GM18511 (cell line): ENCODE data around the gene GLI3.

ENCODE experiments used
- ATAC-seq: cut with Tn5 transposase; IDR thresholded peaks from one replicate; pipeline ENCODE4 v1.9.1; 2021; ENCODE audit warnings: mild to moderate bottlenecking, moderate library complexity; ENCODE audit not compliant: unreplicated experiment

The GLI3 gene

GRCh38 chr7:42083284-42083683 lies 153.7 kb downstream of the GLI3 start:
- no peak for ATAC-seq

DNA sequence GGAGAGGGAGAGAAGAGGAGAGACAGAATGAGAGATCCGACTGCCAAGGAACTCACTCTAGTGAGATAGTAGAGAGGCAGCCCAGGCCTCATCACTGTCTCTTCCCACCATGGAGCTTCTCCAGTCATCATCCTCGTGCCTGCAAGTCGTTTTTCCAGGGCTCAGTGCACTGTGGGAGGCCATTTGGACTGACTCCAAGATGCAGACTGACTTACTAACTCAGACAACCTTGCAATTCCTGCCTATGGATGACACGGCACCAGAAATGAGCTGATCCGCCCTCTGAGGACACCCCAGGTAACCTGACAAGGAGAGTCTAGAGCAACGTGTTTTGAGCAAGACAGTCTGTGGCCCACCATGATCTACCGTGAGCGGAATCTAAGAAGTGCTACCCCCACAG lies 154.9 kb downstream of the GLI3 start:
- no peak for ATAC-seq

GRCh38 chr7:42081671-42082070 lies 155.3 kb downstream of the GLI3 start:
- ATAC-seq, result no peak

GRCh38 chr7:42080841-42081586 lies 156.0 kb downstream of the GLI3 start:
- ATAC-seq, result no peak

- no peak for ATAC-seq
Observed at GRCh38 chr7:42077271-42078135, 159.5 kb downstream of the GLI3 start.

- ATAC-seq, result no peak
Observed at GRCh38 chr7:42076870-42077269, 160.1 kb downstream of the GLI3 start.

DNA sequence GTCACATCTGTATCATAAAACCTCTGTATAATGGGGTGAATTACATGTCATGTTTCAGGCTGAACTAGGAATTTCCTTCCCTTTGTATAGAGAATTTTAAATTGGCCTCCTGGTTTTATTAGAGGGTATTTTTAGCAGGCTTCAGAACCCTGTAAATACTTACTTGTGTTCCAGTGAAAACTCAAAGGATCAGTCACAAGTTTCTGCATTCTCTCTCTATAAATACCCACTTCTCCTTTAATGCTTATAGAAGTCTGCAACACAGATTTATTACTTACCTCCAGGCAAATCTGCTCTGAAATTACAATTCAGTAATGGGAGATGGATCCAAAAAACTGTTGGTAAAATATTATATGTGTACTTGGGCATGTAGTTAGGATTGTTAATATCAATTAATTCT lies 161.6 kb downstream of the GLI3 start:
- ATAC-seq, result no peak

- no peak for ATAC-seq
Observed at GRCh38 chr7:42074076-42074475, 162.9 kb downstream of the GLI3 start.

DNA sequence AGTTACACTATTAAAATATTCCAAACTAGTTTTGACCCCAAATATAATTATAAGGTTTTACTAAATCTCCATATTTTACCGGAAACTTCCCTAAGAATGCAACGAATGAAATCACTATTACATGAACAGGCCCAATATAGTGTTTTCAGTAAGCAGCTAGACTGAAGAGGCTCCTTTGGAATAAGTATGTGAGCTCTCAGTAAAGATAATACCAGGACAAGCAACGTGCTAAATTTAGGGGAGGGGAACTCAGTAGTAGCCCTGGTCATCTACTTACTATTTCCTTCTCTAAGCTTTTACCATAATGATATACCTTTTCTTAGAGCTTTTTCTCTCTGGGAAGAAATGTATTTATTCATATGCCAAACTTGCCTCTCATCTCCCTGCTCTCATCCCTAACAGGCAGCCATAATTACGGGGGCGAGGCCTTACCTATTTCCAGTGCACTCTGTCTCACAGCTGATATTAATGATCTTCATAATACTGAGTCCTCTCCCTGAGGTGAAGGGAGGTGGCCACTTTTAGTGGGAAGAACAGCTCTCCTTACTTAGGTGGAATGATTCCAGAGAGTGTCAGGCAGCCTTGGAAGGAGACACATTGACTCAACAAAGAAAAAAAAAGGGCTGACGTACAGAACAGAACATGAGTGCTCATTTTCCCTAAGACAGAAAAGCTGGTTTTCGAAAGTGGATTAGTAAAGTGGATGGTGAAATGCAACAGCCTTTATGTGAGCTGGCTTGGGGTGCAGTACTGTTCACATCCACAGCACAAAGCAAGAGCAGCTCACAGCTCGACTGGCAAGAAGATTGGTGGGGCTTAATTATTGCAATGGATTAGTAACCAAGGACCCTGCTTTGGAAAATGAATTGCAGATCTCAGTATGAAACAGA lies 165.4 kb downstream of the GLI3 start:
- ATAC-seq, result no peak

DNA sequence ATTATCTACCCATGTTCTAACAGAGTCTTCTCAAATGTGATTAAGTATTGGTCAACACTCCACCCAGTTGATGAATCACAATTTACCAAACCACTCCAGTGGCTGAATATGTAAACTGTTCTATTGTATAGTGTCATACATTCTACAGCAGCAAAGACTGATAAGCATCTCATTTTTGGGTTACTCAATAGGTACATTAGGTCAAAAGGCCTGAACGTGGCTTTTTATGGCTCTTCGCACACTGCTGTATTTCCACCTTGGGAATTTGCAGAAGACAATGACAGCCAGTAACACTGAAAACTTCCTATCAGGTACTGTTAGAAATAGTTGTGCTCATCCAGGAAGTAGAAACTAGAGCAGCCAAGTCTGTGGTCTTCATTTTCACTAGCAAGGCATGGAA lies 166.9 kb downstream of the GLI3 start:
- ATAC-seq, result no peak

DNA sequence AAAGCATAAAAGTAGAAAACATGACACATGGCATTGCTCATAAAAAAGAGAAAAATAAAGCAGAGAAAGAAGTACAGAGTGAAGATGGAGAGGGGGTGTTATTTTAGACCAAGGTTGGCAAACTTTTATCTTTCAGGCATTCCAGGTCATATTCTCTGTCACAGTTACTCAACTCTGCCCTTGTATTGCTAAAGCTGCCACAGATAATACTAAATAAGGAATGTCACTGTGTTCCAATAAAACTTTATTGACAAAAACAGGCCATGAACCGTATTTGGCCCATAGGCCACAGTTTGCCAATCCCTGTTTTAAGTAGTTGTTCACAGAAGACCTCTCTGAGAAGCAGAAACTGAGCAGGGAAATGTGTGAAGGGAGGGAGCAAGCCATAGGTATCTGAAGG lies 167.4 kb downstream of the GLI3 start:
- no peak for ATAC-seq

GRCh38 chr7:42068554-42069280 lies 168.3 kb downstream of the GLI3 start:
- no peak for ATAC-seq

DNA sequence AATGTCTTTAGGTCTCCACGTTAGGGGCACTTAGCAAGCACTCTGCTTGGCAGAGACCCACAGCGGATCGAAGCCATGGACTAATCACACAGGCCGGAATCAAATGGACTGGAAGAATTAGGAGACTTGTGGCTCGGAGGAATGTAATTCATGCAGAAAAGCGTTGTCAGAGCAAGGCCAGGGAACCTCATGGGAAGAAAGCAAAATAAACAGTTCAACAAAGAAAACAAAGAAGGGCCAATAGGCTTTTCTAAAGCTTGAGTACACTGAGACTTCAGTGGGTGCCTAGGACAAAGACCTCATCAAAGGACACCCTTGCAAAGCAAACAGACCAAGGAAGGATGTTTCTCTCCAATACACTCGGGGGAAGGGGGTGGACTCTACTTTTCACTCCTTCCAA lies 171.1 kb downstream of the GLI3 start:
- no peak for ATAC-seq

- no peak for ATAC-seq
Observed at GRCh38 chr7:42065015-42065414, 172.0 kb downstream of the GLI3 start.

GRCh38 chr7:42064534-42064933 lies 172.5 kb downstream of the GLI3 start:
- no peak for ATAC-seq

DNA sequence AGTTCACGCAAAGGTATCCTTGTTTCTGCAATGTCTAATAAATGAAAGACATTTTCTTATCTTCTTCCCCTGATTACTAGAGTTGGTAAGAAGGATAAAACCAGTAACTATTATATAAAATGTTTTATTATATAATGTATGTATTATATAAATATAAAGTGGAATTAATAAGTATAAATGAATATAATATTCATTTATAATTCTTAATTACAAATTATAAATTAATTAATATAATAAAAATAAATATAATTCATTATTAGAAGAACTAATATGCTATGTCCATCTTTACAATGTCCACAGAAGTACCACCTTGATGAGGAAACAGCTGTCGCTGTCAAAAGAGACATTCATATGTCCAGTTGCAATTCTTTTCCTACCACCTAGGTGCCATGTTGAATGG lies 177.7 kb downstream of the GLI3 start:
- ATAC-seq, result no peak

DNA sequence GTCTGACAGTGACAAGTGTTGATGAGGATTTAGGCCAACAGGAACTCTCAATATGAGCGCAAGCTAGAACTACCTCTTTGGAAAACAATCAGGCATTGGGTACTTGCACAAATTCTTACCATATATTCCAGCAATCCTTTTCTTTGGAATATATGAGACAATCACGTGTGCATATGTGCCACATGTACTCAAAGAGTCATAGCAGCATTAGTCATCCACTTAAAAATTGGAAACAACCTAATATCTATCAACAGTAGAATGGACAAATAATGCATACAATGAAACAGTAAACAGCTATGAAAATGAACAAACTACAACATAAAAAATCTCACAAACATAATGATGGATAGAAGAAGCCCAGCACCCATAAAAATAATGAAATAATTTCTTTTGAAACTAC lies 179.7 kb downstream of the GLI3 start:
- ATAC-seq, result no peak

DNA sequence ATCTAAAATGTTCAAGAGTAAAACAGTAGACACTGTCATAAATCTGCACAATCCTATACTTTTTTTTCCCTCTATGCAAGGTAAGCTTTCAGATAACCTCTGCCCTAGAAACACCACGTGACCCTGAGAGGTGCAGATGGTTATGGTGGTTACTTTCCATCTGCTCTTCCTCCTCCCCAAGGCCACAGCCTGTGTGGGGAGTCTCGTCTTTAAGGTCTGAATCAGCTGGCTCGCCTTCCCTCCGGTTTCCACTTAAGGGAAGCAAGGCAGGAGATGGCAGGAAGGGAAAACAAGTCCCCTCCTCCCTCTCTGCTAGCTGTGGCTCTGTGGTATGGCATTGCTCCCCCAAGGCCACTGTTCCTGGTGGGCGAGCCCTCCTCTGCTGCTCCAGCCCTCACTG lies 181.8 kb downstream of the GLI3 start:
- ATAC-seq, result no peak

- no peak for ATAC-seq
Observed at GRCh38 chr7:42053834-42054233, 183.2 kb downstream of the GLI3 start.

GRCh38 chr7:42049761-42050160 lies 187.2 kb downstream of the GLI3 start:
- no peak for ATAC-seq

- no peak for ATAC-seq
Observed at GRCh38 chr7:42046483-42046882, 190.5 kb downstream of the GLI3 start.
